CD4-positive, alpha-beta T cell (primary cell): ENCODE data around the gene PASD1. TPM values are rescaled to one million over a fixed set of nuclear protein-coding genes. Genes with fewer than 3 reads are reported as not detected.

Experiments
- ATAC-seq: fragments of 200-7000 bp; cut with Tn5 transposase; one replicate; pipeline ENCODE4 v1.10.0; 2022; ENCODE audit warnings: mild to moderate bottlenecking; ENCODE audit not compliant: poor library complexity
- CTCF ChIA-PET: fragments of 350-600 bp; sonication (Branson Sonifier 250); formaldehyde crosslinking; loops from one replicate; lab custom pipeline; 2021; ENCODE audit warnings: antibody characterized with exemption, inconsistent platforms; lab: Charles Lee
- POLR2A ChIA-PET: fragments of 350-600 bp; sonication (Branson Sonifier 250); formaldehyde crosslinking; loops from one replicate; lab custom pipeline; 2021; ENCODE audit warnings: antibody characterized with exemption, inconsistent platforms; lab: Charles Lee
- DNase-seq, 14 experiments: peaks; one replicate each; pipeline ENCODE4 v3.0.0-alpha.2; 2013 to 2020; ENCODE audit warnings: mixed read lengths in 2 of 14
- H3K27ac ChIP-seq, 2 donors: one replicate each; pipeline versions ENCODE4 v1.5.1 to v1.7.0; 2013; ENCODE audit warnings: low read length in 2 of 2, low read depth in 1 of 2, mild to moderate bottlenecking in 1 of 2
- H3K27me3 ChIP-seq, 2 experiments: 1 replicate in 1 of 2; 2 replicates in 1 of 2; pipeline versions ENCODE4 v1.6.1 to v1.7.0; 2013; ENCODE audit warnings: low read length in 2 of 2, control low read depth in 1 of 2, mild to moderate bottlenecking in 1 of 2, moderate library complexity in 1 of 2; ENCODE audit not compliant: insufficient read depth in 2 of 2, control insufficient read depth in 1 of 2
- H3K36me3 ChIP-seq: one replicate; pipeline ENCODE4 v1.6.1; 2013; ENCODE audit warnings: low read length, control low read depth; ENCODE audit not compliant: insufficient read depth
- H3K4me1 ChIP-seq: one replicate; pipeline ENCODE4 v1.6.1; 2013; ENCODE audit warnings: low read length, control low read depth; ENCODE audit not compliant: insufficient read depth
- H3K4me3 ChIP-seq: one replicate; pipeline ENCODE4 v1.5.1; 2013; ENCODE audit warnings: mild to moderate bottlenecking, low read length, moderate library complexity
- H3K9me3 ChIP-seq, 2 experiments: 1 replicate in 1 of 2; 2 replicates in 1 of 2; pipeline versions ENCODE4 v1.6.1 to v1.7.0; 2013; ENCODE audit warnings: low read length in 2 of 2, mild to moderate bottlenecking in 2 of 2, control low read depth in 1 of 2, moderate library complexity in 1 of 2; ENCODE audit not compliant: control insufficient read depth in 1 of 2, insufficient read depth in 1 of 2
- H3K27ac Mint-ChIP-seq: one replicate; pipeline ENCODE4 v1.8.0; 2020; ENCODE audit warnings: mixed read lengths
- H3K27me3 Mint-ChIP-seq: one replicate; pipeline ENCODE4 v1.8.0; 2021; ENCODE audit warnings: mixed read lengths
- H3K36me3 Mint-ChIP-seq: one replicate; pipeline ENCODE4 v1.8.0; 2021; ENCODE audit warnings: low read depth, mixed read lengths
- H3K4me1 Mint-ChIP-seq: one replicate; pipeline ENCODE4 v1.8.0; 2021; ENCODE audit warnings: low read depth, mixed read lengths
- H3K4me3 Mint-ChIP-seq: one replicate; pipeline ENCODE4 v1.8.0; 2020; ENCODE audit warnings: mild to moderate bottlenecking, mixed read lengths
- H3K9me3 Mint-ChIP-seq: one replicate; pipeline ENCODE4 v1.8.0; 2020; ENCODE audit warnings: mixed read lengths
- CTCF ChIP-seq: fragments of 200-600 bp; IDR thresholded peaks from one replicate; pipeline ENCODE4 v1.8.0; 2022; ENCODE audit warnings: antibody characterized with exemption, mild to moderate bottlenecking
- intact Hi-C, 2 experiments: fragments of 100-400 bp; cut with DNase I in 1 of 2; cut with micrococcal nuclease in 1 of 2; formaldehyde crosslinking; loops; one replicate each; pipeline versions ENCODE4 v1.15.1 to v1.9.0; 2023 to 2025; cut with DNase I, micrococcal nuclease
- polyA plus RNA-seq, 2 donors: library from polyadenylated mRNA; unstranded; fragments of 120-200 nt; gene quantifications; one replicate each; pipeline ENCODE4 v1.2.1, GENCODE V29; 2013
- total RNA-seq, 174 experiments: library from RNA in 2 of 174; stranded (reverse) in 2 of 174; gene quantifications; one replicate each; pipeline ENCODE4 v1.2.3 and lab custom pipeline; 2021 to 2026

Gene PASD1
- total RNA-seq (not detected), total RNA-seq (lab: John Stamatoyannopoulos, UW) (0 to 0.34 (median 0) reads per million in 172 experiments)
- not detected for polyA plus RNA-seq (2013, experiment 1 of 2)
- polyA plus RNA-seq (2013, experiment 2 of 2), result not detected

DNA sequence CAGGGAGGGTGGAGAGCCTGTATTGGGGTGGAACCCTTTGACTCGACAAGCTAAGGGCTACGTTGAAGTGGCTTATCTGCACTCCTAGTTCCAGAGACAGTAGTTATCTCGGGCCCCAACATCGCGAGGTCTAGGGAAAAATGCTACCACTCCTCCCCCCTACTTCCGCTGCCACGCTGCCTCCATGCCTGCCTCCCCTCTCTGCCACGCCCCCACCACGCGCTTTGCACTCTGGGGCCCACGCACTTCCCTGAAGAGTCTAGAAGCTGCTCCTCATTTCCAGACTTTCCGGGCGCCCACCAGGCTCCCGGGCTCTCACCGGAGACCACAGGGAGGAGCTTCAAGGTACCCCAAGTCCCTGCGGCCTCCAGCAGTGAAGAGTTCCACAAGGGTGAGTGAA is at the start of gene PASD1:
TSS of gene PASD1 (plus strand) at position 227 of the 400 bp plus-strand sequence. CDS start 37,879 bp downstream, outside the sequence.
- H3K36me3 ChIP-seq, result no peaks in the 10 kb centered on the region
- TF ChIP-seq CTCF, result no peak
- CTCF ChIA-PET, result no interaction called here
- no peaks in the 10 kb centered on the region for H3K36me3 Mint-ChIP-seq
- ATAC-seq, result no peak
- peak in 1 of 14 experiments; percentile 0 for DNase-seq
- peaks cover 2% of the 10 kb centered on the region for H3K27me3 Mint-ChIP-seq
- POLR2A ChIA-PET, result no interaction called here
- H3K4me1 Mint-ChIP-seq, result no peaks in the 10 kb centered on the region
- H3K4me1 ChIP-seq, result no peaks in the 10 kb centered on the region
- no peaks in the 10 kb centered on the region for H3K9me3 Mint-ChIP-seq
- H3K9me3 ChIP-seq, result peaks cover 0 to 6% of the 10 kb centered on the region in 2 experiments
- intact Hi-C loops, result no loop called here
- H3K4me3 Mint-ChIP-seq, result no peak within 1 kb of the TSS
- H3K4me3 ChIP-seq, result no peak within 1 kb of the TSS
- no peak within 1 kb of the TSS for H3K27ac Mint-ChIP-seq
- no peak within 1 kb of the TSS for H3K27ac ChIP-seq
- H3K27me3 ChIP-seq, result no peaks in the 10 kb centered on the region

DNA sequence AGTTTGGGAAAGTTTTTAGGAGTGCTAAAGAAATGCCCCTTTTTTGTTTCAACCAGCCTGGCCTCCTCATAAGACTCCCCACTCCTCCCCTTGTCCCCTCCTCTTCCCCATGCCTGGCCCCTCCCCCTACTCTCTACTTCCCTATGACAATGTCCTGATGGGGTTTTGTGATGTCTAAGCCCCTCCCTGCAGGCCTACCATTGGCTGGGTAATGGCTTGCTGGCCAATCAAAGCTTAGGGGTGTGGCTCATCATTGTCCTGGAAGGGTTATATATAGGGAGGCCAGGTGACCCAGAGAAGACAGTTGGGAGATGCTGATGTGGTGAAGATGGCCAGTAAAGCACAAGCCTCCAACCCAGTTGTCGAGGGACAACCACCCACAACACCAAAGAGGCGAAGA is 48.2 kb upstream of the PASD1 start:
- Mint-ChIP-seq H3K36me3 (no peaks in the 10 kb centered on the region), H3K27ac (no peak overlapping the region), H3K4me1 (no peaks in the 10 kb centered on the region), H3K27me3 (no peaks in the 10 kb centered on the region), H3K4me3 (no peak overlapping the region), H3K9me3 (no peaks in the 10 kb centered on the region)
- ATAC-seq, result no peak
- H3K4me3 ChIP-seq, result no peak overlapping the region
- POLR2A ChIA-PET, result no interaction called here
- CTCF ChIA-PET, result no interaction called here
- peaks cover 0 to 2% of the 10 kb centered on the region in 2 experiments for H3K27me3 ChIP-seq
- no peaks in the 10 kb centered on the region for H3K4me1 ChIP-seq
- intact Hi-C loops, result no loop called here
- H3K36me3 ChIP-seq, result no peaks in the 10 kb centered on the region
- DNase-seq, result no peak
- no peaks in the 10 kb centered on the region for H3K9me3 ChIP-seq
- no peak for TF ChIP-seq CTCF
- H3K27ac ChIP-seq, result no peak overlapping the region

DNA sequence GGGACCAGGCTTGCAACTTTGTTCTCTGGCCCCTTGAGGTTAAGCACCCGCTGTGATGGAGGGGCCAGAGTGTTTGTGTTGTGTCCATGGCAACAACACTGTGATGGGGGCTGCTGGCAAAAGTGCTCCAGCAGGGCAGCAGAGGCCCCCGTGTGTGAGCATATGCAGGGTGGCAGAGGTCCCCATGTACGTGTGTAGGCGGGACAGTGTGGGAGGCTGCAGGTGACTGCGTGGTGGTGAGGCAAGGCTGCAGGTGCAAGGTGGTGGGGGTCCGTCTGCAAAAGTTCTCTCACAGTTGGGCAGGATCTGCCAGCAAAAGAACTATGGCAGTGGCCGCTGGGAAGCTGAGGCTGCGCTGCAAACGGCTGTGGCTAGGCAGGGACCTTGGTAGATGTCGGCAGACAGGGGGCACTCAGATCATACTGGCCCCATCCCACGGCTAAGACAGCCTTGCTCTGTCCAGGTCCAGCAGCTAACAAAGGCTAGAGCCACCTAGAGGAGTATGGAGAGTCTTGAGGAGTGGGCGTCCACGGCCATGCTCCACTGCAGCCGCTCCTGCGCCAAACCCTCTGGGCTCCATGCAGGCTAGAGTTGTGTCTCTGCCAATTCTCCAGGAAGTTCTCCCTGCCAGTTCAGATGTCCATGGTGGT is 46.8 kb upstream of the PASD1 start:
- H3K9me3 ChIP-seq, result no peaks in the 10 kb centered on the region
- H3K27ac ChIP-seq, result no peak overlapping the region
- ATAC-seq (no peak), DNase-seq (no peak)
- Mint-ChIP-seq H3K9me3 (no peaks in the 10 kb centered on the region), H3K36me3 (no peaks in the 10 kb centered on the region), H3K4me3 (no peak overlapping the region), H3K27me3 (no peaks in the 10 kb centered on the region), H3K27ac (no peak overlapping the region), H3K4me1 (no peaks in the 10 kb centered on the region)
- ChIA-PET CTCF (no interaction called here), POLR2A (no interaction called here)
- no peaks in the 10 kb centered on the region for H3K27me3 ChIP-seq
- intact Hi-C loops, result no loop called here
- H3K36me3 ChIP-seq, result no peaks in the 10 kb centered on the region
- H3K4me1 ChIP-seq, result no peaks in the 10 kb centered on the region
- no peak overlapping the region for H3K4me3 ChIP-seq
- no peak for TF ChIP-seq CTCF
